ENCODE measurements around the gene MED16.
"Not testable (repeated sequence)": the region's sequence is repeated elsewhere in the genome, so short reads cannot be mapped to it uniquely, and the experiment has no call there.

GRCh38 chr19:878751-879561, 14.0 kb downstream of the MED16 start:
- not testable (repeated sequence) for TF ChIP-seq CTCF (IDR thresholded peaks at IDR 0.05; ENCODE audit: insufficient read depth, low read depth, low read length); EZH2 (IDR thresholded peaks at IDR 0.05; ENCODE audit: insufficient read depth, low read length)

Data from astrocyte (in vitro differentiated cells and primary cell).